Dermis blood vessel endothelial cell (primary cell): ENCODE measurements around the gene GATB. TPM values are rescaled to one million over a fixed set of nuclear protein-coding genes. Genes with fewer than 3 reads are reported as not detected.

Experiments used
- DNase-seq: peaks from one replicate; pipeline ENCODE4 v3.0.0; 2010
- total RNA-seq: library from RNA; depleted of rRNA; stranded (reverse); fragments of >200 nt; gene quantifications from 2 replicates; pipeline ENCODE4 v1.2.3, GENCODE V29; 2014

Gene GATB
- total RNA-seq, 1 donor from 2014 or later = 13.4 TPM

DNA sequence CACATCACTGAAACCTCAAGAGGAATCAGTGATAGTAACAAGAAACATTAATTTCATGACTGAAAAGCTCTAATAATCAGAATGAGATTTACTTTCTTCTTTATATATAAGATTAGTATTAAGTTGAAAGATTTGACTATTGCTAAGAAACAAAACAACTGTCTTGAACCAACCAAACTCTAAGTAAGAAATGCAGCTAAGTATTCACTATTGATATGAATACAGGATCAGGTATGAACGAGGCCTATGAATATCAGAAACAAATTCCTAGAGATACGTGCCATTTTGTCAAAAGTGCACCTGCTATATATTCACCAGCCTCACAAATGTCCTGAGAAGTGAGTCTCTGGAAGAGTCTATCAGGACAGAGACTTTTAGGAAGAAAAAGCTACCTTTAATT lies 32.1 kb downstream of the GATB start:
- DNase-seq = no peak

GRCh38 chr4:151728006-151728405 lies 32.8 kb downstream of the GATB start:
- no peak for DNase-seq

- DNase-seq = no peak
Observed at GRCh38 chr4:151727365-151727764, 33.4 kb downstream of the GATB start.

GRCh38 chr4:151725087-151725486 lies 35.7 kb downstream of the GATB start:
- no peak for DNase-seq

GRCh38 chr4:151721916-151722315 lies 38.9 kb downstream of the GATB start:
- no peak for DNase-seq

- no peak for DNase-seq
Observed at GRCh38 chr4:151721466-151721865, 39.3 kb downstream of the GATB start.

GRCh38 chr4:151719956-151720334 lies 40.9 kb downstream of the GATB start:
- no peak for DNase-seq

DNA sequence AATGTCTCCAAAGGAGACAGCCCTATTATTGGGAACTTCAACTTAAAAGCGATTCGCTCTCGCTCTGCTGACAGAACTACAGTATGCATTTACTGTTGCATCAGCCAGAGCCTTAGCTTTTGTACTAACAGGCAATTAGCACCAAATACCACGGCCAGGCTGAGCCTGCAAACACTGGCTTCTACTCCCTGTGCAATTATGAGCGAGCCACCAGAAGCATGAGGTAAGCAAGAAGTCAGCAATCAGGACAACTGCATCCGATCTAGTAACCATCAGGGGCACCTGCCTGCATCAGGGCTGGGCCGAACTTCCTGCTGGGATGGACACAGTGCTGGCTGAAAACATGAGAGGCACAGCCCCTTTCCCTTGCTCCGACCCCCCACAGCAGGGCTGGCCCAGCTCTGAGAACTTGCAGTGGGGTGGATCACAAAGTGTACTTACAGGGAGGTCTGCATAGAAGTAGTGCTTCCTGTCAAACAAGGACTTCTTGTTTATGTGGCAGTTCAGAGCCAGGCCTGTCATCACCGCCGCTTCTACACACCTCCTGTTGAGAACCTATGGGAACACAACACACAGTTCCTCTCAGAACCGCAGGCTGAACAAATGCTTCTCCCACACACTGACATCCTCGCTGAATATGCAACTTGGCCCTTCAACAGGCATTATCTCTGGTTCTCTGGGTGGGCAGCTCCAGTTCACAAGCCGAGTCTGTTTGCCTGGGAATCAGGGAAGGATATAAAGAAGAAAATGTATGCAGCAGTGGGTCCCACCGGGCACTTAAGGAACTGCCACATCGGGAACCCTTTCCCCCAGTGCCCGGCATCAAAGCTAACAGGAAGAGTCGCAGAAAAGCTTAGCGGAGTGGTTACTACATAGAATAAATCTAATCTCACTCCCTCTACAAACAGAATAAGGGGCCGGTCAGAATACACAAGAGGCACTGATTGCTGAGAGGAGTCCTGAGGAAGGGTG lies 41.5 kb downstream of the GATB start:
- no peak for DNase-seq

DNA sequence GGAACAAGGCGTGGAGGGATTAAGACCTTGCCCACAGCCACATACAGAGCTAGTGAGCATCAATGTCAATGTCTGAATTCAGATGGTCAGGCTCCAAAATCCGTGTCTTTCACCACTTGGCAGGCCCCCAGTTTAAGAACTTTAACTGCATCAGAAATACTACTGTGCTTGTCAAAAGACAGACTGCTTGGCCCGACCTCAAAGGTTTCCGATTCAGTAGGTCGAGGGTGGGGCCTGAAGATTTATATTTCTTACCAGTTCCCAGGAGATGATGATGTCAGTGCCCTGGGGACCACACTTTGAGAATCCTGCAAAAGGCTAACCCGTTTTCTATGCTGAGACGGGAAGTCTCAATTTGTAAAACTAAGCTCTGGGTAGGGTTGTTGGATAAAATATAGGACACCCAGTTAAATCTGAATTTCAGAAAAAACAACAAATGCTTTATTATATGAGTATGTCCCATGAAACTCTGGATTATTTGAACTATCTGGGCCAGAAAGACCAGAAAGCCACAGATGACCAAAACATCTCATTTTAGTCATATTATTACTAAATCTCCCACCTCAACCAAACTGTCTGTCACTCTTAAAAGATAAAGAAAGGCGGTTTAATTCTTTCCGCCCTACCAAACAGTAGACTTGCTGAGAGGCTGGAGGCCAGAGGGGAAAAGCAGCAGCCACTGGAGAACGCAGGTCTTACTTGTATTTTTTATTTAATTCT lies 42.7 kb downstream of the GATB start:
- no peak for DNase-seq

DNA sequence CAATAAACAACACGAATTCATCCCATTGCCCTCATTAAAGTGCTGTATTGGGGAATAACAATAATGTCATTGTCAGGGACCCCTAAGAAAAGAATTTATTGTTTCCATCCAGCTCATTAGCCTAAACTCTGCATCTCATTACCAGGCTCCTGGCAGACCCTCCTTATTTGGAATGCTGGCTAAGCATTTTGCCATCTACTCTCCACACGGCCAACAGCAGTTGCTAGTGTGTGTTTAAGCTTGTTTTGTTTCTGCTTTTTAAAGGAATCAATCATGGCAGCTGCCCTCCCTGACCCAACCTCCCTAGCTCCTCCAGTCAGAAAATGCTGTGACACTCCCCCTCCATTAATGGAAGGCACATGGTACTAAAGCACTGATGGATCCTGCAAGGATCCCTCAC lies 43.5 kb downstream of the GATB start:
- no peak for DNase-seq

DNA sequence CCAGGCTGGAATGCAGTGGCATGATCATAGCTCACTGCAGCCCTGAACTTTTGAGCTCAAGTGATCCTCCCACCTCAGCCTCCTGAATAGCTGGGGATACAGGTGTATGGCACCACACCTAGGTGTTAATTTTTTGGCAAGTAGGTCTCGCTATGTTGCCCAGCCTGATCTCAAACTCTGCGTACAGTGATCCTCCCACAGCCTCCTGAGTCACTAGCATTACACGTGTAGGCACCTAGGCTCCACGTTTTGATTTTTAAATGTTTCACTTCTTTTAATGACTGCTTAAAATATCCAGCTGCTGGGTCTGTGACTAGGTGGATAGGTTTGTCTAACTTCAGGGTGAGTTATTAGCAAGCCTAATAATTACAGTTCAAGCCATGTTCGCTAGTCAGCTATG lies 44.5 kb downstream of the GATB start:
- DNase-seq = no peak

DNA sequence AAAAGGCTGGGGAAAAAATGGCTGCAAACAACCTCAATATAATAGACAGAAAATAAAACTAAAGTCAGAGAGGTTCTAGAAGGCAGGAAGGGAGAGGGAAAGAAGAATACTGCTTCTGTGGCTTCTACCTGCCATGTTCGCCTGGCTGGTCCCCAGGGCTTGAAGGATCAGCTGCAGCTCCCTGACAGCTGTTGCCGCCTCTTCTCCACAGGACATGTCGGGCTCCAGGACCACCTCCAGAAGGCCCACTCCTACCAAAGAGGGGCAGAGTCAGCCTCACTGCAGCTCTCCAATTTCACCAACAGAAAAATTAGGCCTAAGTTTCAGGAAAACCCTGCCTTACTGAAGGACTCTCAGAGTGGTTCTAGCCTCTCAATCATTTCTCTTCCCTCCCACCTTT lies 44.9 kb downstream of the GATB start:
- no peak for DNase-seq

DNA sequence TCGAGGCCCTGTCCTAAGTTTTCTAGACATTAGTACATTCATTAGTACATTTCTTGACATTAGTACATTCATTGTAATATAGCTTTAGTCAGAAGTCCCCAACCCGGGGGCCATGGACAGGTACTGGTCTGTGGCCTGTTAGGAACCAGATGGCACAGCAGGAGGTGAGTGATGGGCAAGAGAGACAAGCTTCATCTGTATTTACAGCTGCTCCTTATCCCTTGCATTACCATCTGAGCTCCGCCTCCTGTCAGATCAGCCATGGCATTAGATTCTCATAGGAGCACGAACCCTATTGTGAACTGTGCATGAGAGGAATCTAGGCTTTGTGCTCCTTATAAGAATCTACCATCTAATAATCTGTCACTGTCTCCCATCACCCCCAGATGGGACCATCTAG lies 48.0 kb downstream of the GATB start:
- no peak for DNase-seq

GRCh38 chr4:151711646-151712045 lies 49.2 kb downstream of the GATB start:
- DNase-seq = no peak

GRCh38 chr4:151709587-151709986 lies 51.2 kb downstream of the GATB start:
- no peak for DNase-seq

DNA sequence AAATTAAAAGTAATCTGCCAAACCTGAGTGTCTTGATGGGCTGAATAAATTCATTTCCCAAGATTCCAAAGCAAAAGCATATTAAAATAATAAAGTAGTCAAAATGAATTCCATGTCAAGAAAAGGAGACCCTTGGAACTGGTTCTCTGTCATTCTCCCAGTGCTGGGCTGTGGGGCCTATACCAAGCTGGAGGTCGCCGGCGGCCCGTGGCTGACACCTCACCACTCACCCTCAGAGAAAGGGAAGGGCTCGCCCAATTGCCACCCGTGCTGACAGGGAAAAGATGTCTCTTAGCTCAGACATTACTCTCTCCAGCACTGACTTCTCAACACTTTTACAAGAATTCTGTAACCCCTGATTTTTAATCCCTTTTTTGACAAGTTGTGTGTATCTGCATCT lies 51.7 kb downstream of the GATB start:
- DNase-seq = no peak

- no peak for DNase-seq
Observed at GRCh38 chr4:151708100-151708499, 52.7 kb downstream of the GATB start.

- no peak for DNase-seq
Observed at GRCh38 chr4:151703401-151703800, 57.4 kb downstream of the GATB start.

- DNase-seq = no peak
Observed at GRCh38 chr4:151702256-151702655, 58.6 kb downstream of the GATB start.

GRCh38 chr4:151700566-151701316 lies 60.1 kb downstream of the GATB start:
- no peak for DNase-seq

- DNase-seq = no peak
Observed at GRCh38 chr4:151698213-151698612, 62.6 kb downstream of the GATB start.

GRCh38 chr4:151694961-151695720 lies 65.7 kb downstream of the GATB start:
- DNase-seq = no peak
